C4-2B (cell line): ENCODE results near the gene NUDT1.

Experiments
- CTCF ChIP-seq: fragments of 450-650 bp; conservative IDR thresholded peaks from 2 replicates; pipeline ENCODE4 v1.5.1; 2017; ENCODE audit warnings: mild to moderate bottlenecking
- ZFX ChIP-seq: fragments of 450-650 bp; IDR thresholded peaks from 2 replicates; pipeline ENCODE4 v1.6.1; 2017

GRCh38 chr7:2296832-2297231, 54.8 kb downstream of the NUDT1 start:
- TF ChIP-seq CTCF (no peak), ZFX (no peak)
